ENCODE measurements around the gene NGB.

The NGB gene

GRCh38 chr14:77238996-77239395 lies 32.0 kb downstream of the NGB start:
- no peak for DNase-seq (ENCODE audit: low read depth in 2 of 2, low spot score in 1 of 2)

- no peak for DNase-seq (ENCODE audit: low read depth in 2 of 2, low spot score in 1 of 2)
Observed at GRCh38 chr14:77238356-77238755, 32.6 kb downstream of the NGB start.

- no peak for DNase-seq (ENCODE audit: low read depth in 2 of 2, low spot score in 1 of 2)
Observed at GRCh38 chr14:77236814-77237213, 34.2 kb downstream of the NGB start.

GRCh38 chr14:77231721-77232120 lies 39.3 kb downstream of the NGB start:
- no peak for DNase-seq (ENCODE audit: low read depth in 2 of 2, low spot score in 1 of 2)

- no peak for DNase-seq (ENCODE audit: low read depth in 2 of 2, low spot score in 1 of 2)
Observed at GRCh38 chr14:77230914-77231313, 40.1 kb downstream of the NGB start.

- DNase-seq (ENCODE audit: low read depth in 2 of 2, low spot score in 1 of 2), result no peak
Observed at GRCh38 chr14:77228056-77228455, 43.0 kb downstream of the NGB start.

GRCh38 chr14:77225892-77226557 lies 45.0 kb downstream of the NGB start:
- no peak for DNase-seq (ENCODE audit: low read depth in 2 of 2, low spot score in 1 of 2)

GRCh38 chr14:77225254-77225653 lies 45.8 kb downstream of the NGB start:
- no peak for DNase-seq (ENCODE audit: low read depth in 2 of 2, low spot score in 1 of 2)

GRCh38 chr14:77224212-77224611 lies 46.8 kb downstream of the NGB start:
- no peak for DNase-seq (ENCODE audit: low read depth in 2 of 2, low spot score in 1 of 2)

GRCh38 chr14:77222546-77223225 lies 48.3 kb downstream of the NGB start:
- no peak for DNase-seq (ENCODE audit: low read depth in 2 of 2, low spot score in 1 of 2)

GRCh38 chr14:77221241-77221871 lies 49.6 kb downstream of the NGB start:
- DNase-seq (ENCODE audit: low read depth in 2 of 2, low spot score in 1 of 2), result no peak

GRCh38 chr14:77220246-77221017 lies 50.6 kb downstream of the NGB start:
- no peak for DNase-seq (ENCODE audit: low read depth in 2 of 2, low spot score in 1 of 2)

GRCh38 chr14:77219591-77219990 lies 51.4 kb downstream of the NGB start:
- DNase-seq (ENCODE audit: low read depth in 2 of 2, low spot score in 1 of 2), result no peak

GRCh38 chr14:77217551-77217950 lies 53.5 kb downstream of the NGB start:
- DNase-seq (ENCODE audit: low read depth in 2 of 2, low spot score in 1 of 2), result no peak

Measured in stimulated activated CD8-positive, alpha-beta memory T cell treated with anti-CD3 and anti-CD28 coated beads, Interleukin-4, amount 100 ng/mL, for 1 hour (primary cell).